ENCODE results near the gene MRPL50.

The MRPL50 gene

DNA sequence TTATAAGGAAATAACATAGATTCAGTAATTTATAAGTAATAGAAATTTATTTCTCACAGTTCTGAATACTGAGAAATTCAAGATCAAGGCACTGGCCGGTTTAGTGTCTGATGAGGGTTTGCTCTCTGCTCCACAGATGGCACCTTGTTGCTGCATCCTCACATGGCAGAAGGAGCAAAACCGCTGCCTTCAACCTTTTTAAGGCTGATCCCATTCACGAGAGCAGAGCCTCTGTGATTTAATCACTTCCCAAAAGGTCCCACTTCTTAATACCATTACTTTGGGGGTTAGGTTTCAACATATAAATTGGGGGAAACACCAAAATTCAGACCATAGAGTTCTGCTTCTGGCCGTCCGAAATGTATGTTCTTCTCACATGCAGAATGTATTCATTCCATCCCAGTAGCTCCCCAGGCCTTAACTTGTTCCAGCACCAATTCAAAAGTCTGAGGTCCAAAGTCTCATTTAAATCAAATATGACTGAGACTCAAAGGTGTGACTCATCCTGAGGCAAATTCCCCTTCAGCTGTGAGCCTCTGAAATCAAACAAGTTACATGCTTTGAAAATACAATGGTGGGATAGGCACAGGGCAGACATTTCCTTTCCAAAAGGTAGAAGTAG, 44.2 kb downstream of the MRPL50 start:
- Histone ChIP-seq H3K27ac (ENCODE audit: low read length) (no peak overlapping the region), H3K9me3 (ENCODE audit: insufficient read depth, low read depth, low read length) (no peaks in the 10 kb centered on the region), H3K4me3 (ENCODE audit: low read length) (no peak overlapping the region), H3K36me3 (ENCODE audit: insufficient read depth, low read depth, low read length) (no peaks in the 10 kb centered on the region), H3K9ac (ENCODE audit: low read depth, low read length) (no peak overlapping the region), H3K4me1 (ENCODE audit: insufficient read depth, low read length) (no peaks in the 10 kb centered on the region), H3K27me3 (ENCODE audit: insufficient read depth, low read length) (no peaks in the 10 kb centered on the region)

DNA sequence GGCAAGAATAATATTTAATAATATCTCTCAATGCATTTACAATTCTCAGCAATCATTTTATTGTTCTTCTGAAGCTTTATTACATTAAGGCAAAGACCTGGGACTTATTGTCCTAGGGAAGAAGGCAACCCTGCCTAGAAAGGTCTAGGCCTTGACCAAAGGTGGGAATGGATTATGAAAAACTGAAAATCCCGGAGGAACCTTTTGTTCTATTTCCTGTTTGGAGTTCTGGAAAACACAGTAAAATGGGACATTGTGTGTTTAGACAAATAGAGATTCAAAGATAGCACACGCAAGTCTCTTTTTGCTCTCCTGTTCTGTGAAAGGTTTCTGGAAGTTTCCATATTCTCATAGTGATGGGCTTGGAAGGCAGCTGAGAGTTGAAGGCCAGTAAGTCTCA, 44.7 kb downstream of the MRPL50 start:
- no peaks in the 10 kb centered on the region for H3K9me3 ChIP-seq (ENCODE audit: insufficient read depth, low read depth, low read length)
- no peak overlapping the region for H3K4me3 ChIP-seq (ENCODE audit: low read length)
- no peak overlapping the region for H3K9ac ChIP-seq (ENCODE audit: low read depth, low read length)
- no peaks in the 10 kb centered on the region for H3K4me1 ChIP-seq (ENCODE audit: insufficient read depth, low read length)
- no peaks in the 10 kb centered on the region for H3K36me3 ChIP-seq (ENCODE audit: insufficient read depth, low read depth, low read length)
- H3K27me3 ChIP-seq (ENCODE audit: insufficient read depth, low read length), result no peaks in the 10 kb centered on the region
- no peak overlapping the region for H3K27ac ChIP-seq (ENCODE audit: low read length)

DNA sequence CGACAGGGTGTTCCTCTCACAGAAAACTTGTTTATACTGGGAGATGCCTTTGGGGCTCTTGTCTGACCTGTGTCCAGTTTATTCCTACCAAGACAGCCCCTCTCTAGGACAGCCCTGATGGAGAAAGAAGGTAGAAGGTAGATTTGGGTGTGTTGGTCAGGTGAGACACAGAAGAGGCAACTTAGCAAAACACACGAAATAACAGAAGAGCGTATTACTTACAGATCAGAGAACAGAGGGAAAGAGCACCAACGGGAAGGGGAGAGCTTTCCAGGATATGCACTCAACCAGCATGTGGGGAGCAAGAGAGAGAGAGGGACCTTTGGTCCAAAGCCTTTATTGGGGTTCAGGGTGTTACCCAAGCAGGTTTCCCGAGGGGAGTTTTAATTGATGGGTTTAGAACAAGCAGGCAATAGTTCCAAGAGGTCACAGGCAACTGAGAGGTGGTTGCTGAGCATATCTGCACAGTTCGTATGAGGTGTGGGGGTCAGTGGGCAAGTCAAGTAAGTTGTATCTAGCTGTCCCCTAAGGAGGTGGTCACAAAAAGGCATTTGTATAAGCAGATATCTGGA, 45.4 kb downstream of the MRPL50 start:
- Histone ChIP-seq H3K4me3 (ENCODE audit: low read length) (no peak overlapping the region), H3K9ac (ENCODE audit: low read depth, low read length) (no peak overlapping the region), H3K27me3 (ENCODE audit: insufficient read depth, low read length) (no peaks in the 10 kb centered on the region), H3K9me3 (ENCODE audit: insufficient read depth, low read depth, low read length) (no peaks in the 10 kb centered on the region), H3K4me1 (ENCODE audit: insufficient read depth, low read length) (no peaks in the 10 kb centered on the region), H3K27ac (ENCODE audit: low read length) (no peak overlapping the region), H3K36me3 (ENCODE audit: insufficient read depth, low read depth, low read length) (no peaks in the 10 kb centered on the region)

DNA sequence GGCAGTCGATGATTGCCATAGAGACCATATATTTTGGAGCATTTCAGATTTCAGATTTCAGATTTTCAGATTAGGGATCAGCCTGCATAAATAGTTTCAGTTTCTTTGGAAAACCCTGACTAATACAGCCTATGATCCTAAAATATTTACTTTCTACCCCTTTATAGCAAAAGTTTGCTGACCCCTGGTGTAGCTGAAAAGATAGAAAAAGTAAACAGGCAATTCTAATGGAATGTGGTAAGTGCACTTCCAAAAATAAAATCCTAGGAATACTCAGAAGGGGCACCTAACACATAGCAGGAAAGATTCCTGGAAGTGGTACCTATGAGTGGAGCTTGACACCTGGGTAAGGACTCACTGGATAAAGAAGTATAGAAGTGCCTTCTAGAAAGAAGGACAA, 48.1 kb downstream of the MRPL50 start:
- H3K4me3 ChIP-seq (ENCODE audit: low read length), result no peak overlapping the region
- H3K9ac ChIP-seq (ENCODE audit: low read depth, low read length), result no peak overlapping the region
- no peaks in the 10 kb centered on the region for H3K36me3 ChIP-seq (ENCODE audit: insufficient read depth, low read depth, low read length)
- H3K27ac ChIP-seq (ENCODE audit: low read length), result no peak overlapping the region
- no peaks in the 10 kb centered on the region for H3K4me1 ChIP-seq (ENCODE audit: insufficient read depth, low read length)
- H3K27me3 ChIP-seq (ENCODE audit: insufficient read depth, low read length), result no peaks in the 10 kb centered on the region
- no peaks in the 10 kb centered on the region for H3K9me3 ChIP-seq (ENCODE audit: insufficient read depth, low read depth, low read length)

DNA sequence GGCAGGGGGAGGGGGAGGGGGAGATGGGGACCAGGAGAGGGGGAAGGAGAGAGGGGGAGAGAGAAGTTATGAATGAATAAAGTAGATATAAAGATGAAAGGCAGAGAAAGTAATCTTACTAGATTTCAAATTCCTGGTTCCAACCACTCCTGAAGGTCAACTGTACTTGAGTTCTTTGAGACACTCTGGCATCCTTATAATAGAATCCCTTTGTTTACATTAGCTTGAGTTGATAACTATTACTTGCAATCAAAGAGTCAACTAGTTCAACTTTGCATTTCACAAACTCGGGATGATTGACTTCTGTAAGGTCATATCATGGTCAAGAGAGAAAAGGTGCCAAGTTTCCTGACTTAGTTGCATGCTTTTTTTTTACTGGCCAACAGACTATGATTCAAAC, 55.8 kb downstream of the MRPL50 start:
- no peak overlapping the region for H3K9ac ChIP-seq (ENCODE audit: low read depth, low read length)
- no peak overlapping the region for H3K27ac ChIP-seq (ENCODE audit: low read length)
- H3K4me3 ChIP-seq (ENCODE audit: low read length), result no peak overlapping the region
- no peaks in the 10 kb centered on the region for H3K9me3 ChIP-seq (ENCODE audit: insufficient read depth, low read depth, low read length)
- no peaks in the 10 kb centered on the region for H3K4me1 ChIP-seq (ENCODE audit: insufficient read depth, low read length)
- H3K27me3 ChIP-seq (ENCODE audit: insufficient read depth, low read length), result no peaks in the 10 kb centered on the region
- no peaks in the 10 kb centered on the region for H3K36me3 ChIP-seq (ENCODE audit: insufficient read depth, low read depth, low read length)

DNA sequence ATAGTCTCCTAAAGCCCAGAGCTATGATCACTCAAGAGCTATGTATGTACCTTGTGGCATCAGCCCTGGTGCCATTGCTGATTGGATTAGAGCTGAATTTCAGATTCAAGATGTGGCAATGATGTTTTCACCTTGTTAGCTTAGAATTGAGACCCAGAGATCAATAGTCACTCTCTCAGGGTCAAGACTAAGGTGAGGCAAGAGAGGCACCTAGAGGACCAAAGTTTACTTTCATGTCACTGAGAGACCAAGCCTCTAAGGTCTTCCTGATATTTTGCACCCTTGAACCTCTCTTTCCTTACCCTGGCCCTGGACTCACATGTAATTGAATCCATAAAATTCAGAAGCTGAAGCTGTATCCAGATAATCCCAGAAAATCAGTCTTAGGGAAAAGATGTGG, 56.5 kb downstream of the MRPL50 start:
- Histone ChIP-seq H3K4me1 (ENCODE audit: insufficient read depth, low read length) (no peaks in the 10 kb centered on the region), H3K27me3 (ENCODE audit: insufficient read depth, low read length) (no peaks in the 10 kb centered on the region), H3K4me3 (ENCODE audit: low read length) (no peak overlapping the region), H3K9me3 (ENCODE audit: insufficient read depth, low read depth, low read length) (no peaks in the 10 kb centered on the region), H3K9ac (ENCODE audit: low read depth, low read length) (no peak overlapping the region), H3K27ac (ENCODE audit: low read length) (no peak overlapping the region), H3K36me3 (ENCODE audit: insufficient read depth, low read depth, low read length) (no peaks in the 10 kb centered on the region)
